HG02588 (cell line): ENCODE measurements around the gene CDC73.
"Not testable (repeated sequence)": the region's sequence is repeated elsewhere in the genome, so short reads cannot be mapped to it uniquely, and the experiment has no call there.

Source experiments
- ATAC-seq: cut with Tn5 transposase; IDR thresholded peaks from one replicate; pipeline ENCODE4 v1.9.1; 2021; ENCODE audit warnings: mild to moderate bottlenecking, moderate library complexity; ENCODE audit not compliant: unreplicated experiment

CDC73 gene

DNA sequence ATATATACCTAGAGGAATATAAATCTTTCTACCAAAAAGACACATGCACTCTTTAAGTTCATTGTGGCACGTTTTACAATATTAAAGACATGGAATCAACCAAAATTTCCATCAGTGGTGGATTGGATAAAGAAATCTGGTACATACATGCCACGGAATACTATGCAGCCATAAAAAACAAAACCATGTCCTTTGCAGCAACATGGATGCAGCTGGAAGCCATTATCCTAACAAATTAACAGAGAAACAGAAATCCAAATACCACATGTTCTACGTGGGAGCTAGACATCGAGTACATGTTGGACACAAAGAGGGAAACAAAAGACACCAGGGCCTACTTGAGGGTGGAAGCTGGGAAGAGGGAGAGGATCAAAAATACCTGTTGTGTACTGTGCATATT, 97.6 kb downstream of the CDC73 start:
- ATAC-seq = no peak

GRCh38 chr1:193221651-193222050, 99.8 kb downstream of the CDC73 start:
- no peak for ATAC-seq

- no peak for ATAC-seq
These were observed 100.3 kb downstream of the CDC73 start for GRCh38 chr1:193222056-193222615.

- ATAC-seq = no peak
These were observed 107.3 kb downstream of the CDC73 start for GRCh38 chr1:193229136-193229535.

- ATAC-seq = not testable (repeated sequence)
These were observed 109.3 kb downstream of the CDC73 start for GRCh38 chr1:193231146-193231545.

GRCh38 chr1:193234530-193234929, 112.7 kb downstream of the CDC73 start:
- no peak for ATAC-seq

GRCh38 chr1:193237381-193237978, 115.6 kb downstream of the CDC73 start:
- no peak for ATAC-seq

GRCh38 chr1:193240609-193241008, 118.8 kb downstream of the CDC73 start:
- no peak for ATAC-seq

GRCh38 chr1:193241132-193241827, 119.4 kb downstream of the CDC73 start:
- ATAC-seq = no peak

DNA sequence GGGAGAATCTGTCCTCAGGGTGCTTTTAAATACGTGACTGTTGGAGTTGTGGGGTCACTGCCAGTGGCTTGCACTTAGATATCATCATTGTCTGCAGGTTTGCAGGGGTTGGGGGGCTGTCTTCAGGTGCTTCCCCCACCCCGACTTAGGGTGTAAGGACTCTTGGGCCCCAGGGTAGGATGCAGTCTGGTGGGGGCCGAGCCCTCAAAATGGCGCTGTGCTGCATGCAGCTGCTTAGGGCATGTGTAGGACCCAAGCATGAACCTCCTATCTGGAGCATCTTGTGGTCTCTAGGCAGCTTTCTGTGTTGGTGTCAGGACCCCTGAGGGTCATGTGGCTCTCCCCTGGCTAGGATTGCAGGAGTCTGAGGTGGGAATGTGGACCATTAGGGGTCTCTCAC, 120.2 kb downstream of the CDC73 start:
- ATAC-seq = no peak

DNA sequence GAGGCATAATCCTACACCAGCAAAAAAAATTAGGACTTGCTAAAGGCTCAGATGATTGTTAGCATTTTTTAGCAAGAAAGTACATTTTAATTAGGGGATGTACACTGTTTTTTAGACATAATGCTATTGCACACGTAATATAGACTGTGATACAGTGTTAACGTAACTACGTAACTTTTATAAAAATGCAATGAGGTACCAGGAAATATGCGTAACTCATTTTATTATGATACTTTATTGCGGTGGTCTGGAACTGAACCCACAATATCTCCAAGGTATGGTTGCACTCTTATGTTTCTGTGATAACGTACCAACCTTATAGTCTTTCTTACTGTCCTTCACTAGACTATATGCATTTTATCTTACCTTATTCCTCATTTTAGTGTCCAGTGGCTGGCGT, 127.4 kb downstream of the CDC73 start:
- no peak for ATAC-seq

DNA sequence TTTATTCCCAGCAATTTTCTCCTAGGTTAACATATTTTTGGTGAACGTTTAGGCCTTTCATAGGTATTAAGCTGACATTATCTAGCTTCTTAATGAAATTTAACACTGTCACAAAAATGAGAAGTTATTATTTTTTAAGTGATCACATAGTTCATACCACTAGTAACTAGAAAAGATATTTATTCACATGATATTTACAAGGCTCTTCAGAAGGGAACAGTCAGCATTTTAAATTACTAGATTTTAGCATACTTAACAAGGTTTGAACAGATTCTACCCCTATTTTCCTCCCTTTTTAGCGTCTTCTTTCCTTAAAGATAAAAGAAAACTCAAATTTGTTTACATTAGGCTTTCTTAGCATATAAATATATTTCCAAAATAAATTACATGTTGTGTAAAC, 130.1 kb downstream of the CDC73 start:
- no peak for ATAC-seq

DNA sequence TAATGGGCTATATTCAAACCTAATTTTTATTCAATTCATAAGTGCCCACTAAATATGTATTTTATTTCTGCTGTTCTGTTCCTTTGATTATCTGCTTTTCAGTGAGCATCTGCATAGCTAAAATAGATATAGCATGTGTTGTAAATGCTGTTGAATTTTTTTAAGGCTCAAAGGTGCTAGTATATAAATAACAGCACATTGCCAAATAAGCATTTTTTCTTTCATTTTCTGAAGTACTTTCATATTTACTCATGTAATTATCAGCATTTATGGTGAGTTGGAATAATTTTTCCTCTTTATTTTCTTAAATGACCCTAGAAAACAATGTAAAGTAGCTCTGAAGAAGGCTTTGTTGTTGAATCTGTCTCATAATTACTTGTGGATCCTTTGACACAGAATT, 134.2 kb downstream of the CDC73 start:
- ATAC-seq = no peak

- no peak for ATAC-seq
These were observed 137.8 kb downstream of the CDC73 start for GRCh38 chr1:193259636-193260035.

- ATAC-seq = no peak
These were observed 138.4 kb downstream of the CDC73 start for GRCh38 chr1:193260056-193260745.

- no peak for ATAC-seq
These were observed 139.1 kb downstream of the CDC73 start for GRCh38 chr1:193260896-193261295.

DNA sequence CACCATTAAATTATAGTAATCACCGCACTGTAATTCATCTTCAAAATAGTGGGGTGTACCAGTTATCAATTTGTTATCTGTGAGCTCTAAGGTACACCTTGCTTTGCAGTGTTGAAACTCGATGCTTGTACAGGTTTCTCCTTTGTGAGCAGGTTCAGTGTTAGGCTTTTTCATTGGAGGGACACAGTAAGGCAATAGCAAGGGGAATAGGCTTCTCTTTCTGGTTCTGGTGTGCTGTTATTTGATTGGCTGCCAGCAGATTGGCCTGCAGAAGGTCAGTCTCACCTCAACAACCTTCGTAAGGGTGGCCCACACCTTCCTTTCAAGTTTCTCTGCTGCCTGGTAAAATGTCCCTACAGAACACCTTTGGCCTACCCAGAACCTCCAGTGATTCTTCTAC, 140.8 kb downstream of the CDC73 start:
- ATAC-seq = no peak

DNA sequence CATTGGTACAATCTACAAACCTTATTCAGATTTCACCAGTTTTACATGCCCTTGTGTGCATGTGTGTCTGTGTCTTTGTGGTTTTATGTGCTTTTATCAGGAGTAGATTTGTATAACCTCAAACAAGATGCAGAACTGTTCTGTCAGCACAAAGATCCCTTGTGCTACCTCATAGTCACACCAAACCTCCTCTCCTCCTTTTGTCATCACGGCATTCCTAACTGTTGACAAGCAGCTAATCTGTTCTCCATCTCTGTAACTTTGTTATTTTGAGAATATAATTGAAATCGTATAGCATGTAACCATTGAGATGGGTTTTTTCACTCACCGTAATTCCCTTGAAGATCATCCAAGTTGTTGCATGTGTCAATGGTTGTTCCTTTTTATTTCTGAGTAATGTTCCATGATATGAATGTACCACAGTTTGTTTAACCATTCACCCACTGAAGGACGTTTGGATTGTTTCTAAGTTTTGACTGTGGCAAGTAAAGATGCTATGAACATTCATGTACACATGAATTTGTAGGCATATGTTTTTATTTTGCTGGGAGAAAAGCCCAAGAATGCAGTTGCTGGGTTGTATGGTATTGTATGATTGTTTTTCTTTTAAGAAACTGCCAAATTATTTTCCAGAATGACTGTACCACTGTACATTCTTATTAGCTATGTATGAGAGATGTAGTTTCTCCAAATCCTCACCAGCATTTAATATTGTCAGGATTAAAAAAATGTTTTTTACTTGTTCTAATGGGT, 142.7 kb downstream of the CDC73 start:
- no peak for ATAC-seq

DNA sequence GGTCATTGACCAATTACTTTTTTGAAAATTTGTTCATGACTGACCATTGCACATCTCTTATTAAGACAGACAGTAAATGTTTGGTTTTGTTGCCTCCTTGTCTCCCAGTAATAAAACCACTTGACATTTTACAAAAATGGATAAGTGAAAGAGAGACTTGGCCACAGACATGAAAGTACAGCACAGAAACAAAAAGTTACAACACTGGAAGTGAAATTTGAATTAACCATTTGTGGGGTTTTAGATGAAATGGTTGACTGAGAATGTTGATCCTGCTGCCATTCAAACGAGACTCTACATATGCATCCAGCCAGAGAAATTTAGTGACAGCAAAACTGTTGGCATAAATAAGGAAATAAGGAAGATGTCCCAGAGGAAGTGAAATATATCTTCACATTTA, 143.9 kb downstream of the CDC73 start:
- ATAC-seq = no peak

DNA sequence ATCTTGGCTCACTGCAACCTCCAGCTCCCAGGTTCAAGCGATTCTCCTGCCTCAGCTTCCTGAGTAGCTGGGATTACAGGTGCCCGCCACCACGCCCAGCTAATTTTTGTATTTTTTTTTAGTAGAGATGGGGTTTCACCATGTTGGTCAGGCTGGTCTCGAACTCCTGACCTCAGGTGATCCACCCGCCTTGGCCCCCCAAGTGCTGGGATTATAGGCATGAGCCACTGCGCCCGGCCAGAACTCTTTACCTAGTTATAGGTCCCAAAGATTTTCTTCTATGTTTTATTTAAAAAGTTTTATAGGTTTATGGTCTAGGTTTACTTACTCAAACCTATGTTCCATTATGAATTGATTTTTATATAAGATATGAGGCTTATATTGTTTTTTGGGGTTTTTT, 145.0 kb downstream of the CDC73 start:
- ATAC-seq = not testable (repeated sequence)

DNA sequence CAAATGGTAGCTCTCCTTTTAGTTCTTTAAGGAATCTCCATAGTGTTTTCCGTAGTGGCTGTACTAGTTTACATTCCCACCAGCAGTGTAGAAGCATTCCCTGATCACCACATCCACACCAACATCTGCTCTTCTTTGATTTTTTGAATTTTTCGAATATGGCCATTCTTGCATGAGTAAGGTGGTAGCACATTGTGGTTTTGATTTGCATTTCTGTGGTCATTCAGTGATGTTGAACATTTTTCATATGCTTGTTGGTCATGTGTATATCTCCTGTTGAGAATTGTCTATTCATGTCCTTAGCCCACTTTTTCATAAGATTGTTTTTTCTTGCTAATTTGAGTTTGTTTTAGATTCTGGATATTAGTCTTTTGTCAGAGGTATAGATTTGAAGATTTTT, 149.2 kb downstream of the CDC73 start:
- peak; percentile 96 for ATAC-seq
